Spleen (tissue), 11 donors: ENCODE measurements around the gene PLCH2. TPM values are rescaled to one million over a fixed set of nuclear protein-coding genes. Genes with fewer than 3 reads are reported as not detected.

Source experiments
- DNase-seq: peaks from one replicate; pipeline ENCODE4 v3.0.0-alpha.2; 2020
- H3K27ac ChIP-seq, 8 donors: fragments of 200-600 bp; sonication (generic) in 7 of 8; 1 replicate in 4 of 8; 2 replicates in 4 of 8; pipeline versions ENCODE4 v1.5.0 to v1.8.0; 2016 to 2021; ENCODE audit warnings: inconsistent platforms in 4 of 8, mild to moderate bottlenecking in 4 of 8, moderate library complexity in 1 of 8
- H3K27me3 ChIP-seq, 7 donors: fragments of 200-600 bp; sonication (generic) in 6 of 7; replicated peaks in 1 of 7; 1 replicate in 4 of 7; 2 replicates in 3 of 7; pipeline versions ENCODE4 v1.5.0 to v1.8.0; 2016 to 2021; ENCODE audit warnings: inconsistent platforms in 3 of 7, mild to moderate bottlenecking in 1 of 7
- H3K36me3 ChIP-seq, 6 donors: fragments of 200-600 bp; sonication (generic) in 5 of 6; 1 replicate in 4 of 6; 2 replicates in 2 of 6; pipeline versions ENCODE4 v1.5.0 to v1.8.0; 2016 to 2021; ENCODE audit warnings: inconsistent platforms in 2 of 6
- H3K4me1 ChIP-seq, 6 donors: fragments of 200-600 bp; sonication (generic) in 5 of 6; 1 replicate in 3 of 6; 2 replicates in 3 of 6; pipeline versions ENCODE4 v1.5.0 to v1.8.0; 2016 to 2021; ENCODE audit warnings: inconsistent platforms in 3 of 6
- H3K4me3 ChIP-seq, 8 donors: fragments of 200-600 bp; sonication (generic) in 7 of 8; 1 replicate in 4 of 8; 2 replicates in 4 of 8; pipeline versions ENCODE4 v1.5.0 to v1.8.0; 2016 to 2021; ENCODE audit warnings: inconsistent platforms in 4 of 8, mild to moderate bottlenecking in 4 of 8, moderate library complexity in 2 of 8
- H3K9me3 ChIP-seq, 8 donors: fragments of 200-600 bp; sonication (generic) in 7 of 8; 1 replicate in 4 of 8; 2 replicates in 4 of 8; pipeline versions ENCODE4 v1.5.0 to v1.8.0; 2016 to 2021; ENCODE audit warnings: inconsistent platforms in 4 of 8
- POLR2A ChIP-seq, 3 donors: fragments of 450-650 bp; IDR thresholded peaks; one replicate each; pipeline ENCODE4 v1.5.1; 2017; ENCODE audit warnings: antibody characterized with exemption in 3 of 3, mild to moderate bottlenecking in 1 of 3
- POLR2AphosphoS5 ChIP-seq, 3 donors: sonication (generic); formaldehyde crosslinking; IDR thresholded peaks; one replicate each; pipeline ENCODE4 v1.5.1; 2017; ENCODE audit warnings: antibody characterized with exemption in 3 of 3
- WGBS, 5 donors: extraction: QIAGEN DNeasy Blood & Tissue Kit in 3 of 5; methylation state at CpG; one replicate each; pipeline versions ENCODE4 v1.1.5 to v1.1.7; 2013 to 2018; 5-methylcytosine and 5-hydroxymethylcytosine counted together
- intact Hi-C: fragments of 100-400 bp; cut with DNase I; formaldehyde crosslinking; loops from one replicate; pipeline ENCODE4 v1.15.0; 2023; ENCODE audit warnings: low total_unique reads
- polyA plus RNA-seq, 3 donors: library from polyadenylated mRNA; stranded (reverse); fragments of 200-250 nt; gene quantifications; one replicate each; pipeline ENCODE4 v1.2.1, GENCODE V29; 2013
- total RNA-seq, 7 donors: library from RNA; depleted of rRNA in 3 of 7; stranded (reverse); fragments of >200 nt in 3 of 7; fragmentation: NEBNext Ultra II Directional in 4 of 7; extraction: Animal tissue kit (Norgen Biotek cat#: 25700) in 4 of 7; gene quantifications; one replicate each; pipeline versions ENCODE4 v1.1.0 to v1.2.1, GENCODE V29; 2016 to 2021
- TF ChIP-seq, protein P1 (sequence below), 11 experiments: fragments of 200-600 bp in 7 of 11; fragments of 450-650 bp in 4 of 11; sonication (generic) in 4 of 11; IDR thresholded peaks in 8 of 11; conservative IDR thresholded peaks in 3 of 11; 1 replicate in 7 of 11; 2 replicates in 4 of 11; pipeline versions ENCODE4 v1.4.0 to v1.8.0; 2016 to 2021; ENCODE audit warnings: antibody characterized with exemption in 11 of 11, inconsistent platforms in 4 of 11, mild to moderate bottlenecking in 1 of 11
- donor health status: healthy with polysubstance abuse.
- donor health status: DM: no; HTN: no; CAD: no; lungs with moderate emphysema.
- donor health status: DM: no; HTN: no; CAD: no.
- donor health status: Bipolar disorder and iron deficiency.
- donor health status: healthy.
- donor health status: DM: no; HTN: no; CAD: no.
- donor health status: DM: yes; HTN: yes; CAD: no.

Gene PLCH2
- total and polyA plus RNA-seq, 10 donors: 2.2 to 21.0 (median 8.9) TPM

DNA sequence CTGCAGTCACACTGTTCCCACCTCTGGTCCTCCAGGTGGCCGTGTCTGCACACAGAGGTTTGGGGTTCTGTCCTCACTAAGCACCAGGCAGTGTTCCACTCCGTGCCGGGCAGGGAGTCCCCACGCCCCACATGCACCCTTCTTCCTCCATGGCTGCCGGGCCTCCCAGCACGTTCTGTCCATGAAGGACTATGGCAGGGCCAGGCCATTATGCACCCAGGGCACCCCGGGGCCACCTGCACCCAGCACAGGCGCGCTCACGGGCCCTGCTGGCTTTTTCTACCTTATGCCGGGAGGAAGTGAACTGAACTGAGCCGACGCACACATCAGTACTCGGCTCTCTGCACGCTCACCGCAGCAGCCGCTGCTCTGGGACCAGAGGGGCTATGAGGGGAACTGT lies 40.0 kb downstream of the PLCH2 start:
- H3K4me3 ChIP-seq: no peak overlapping the region
- DNase-seq: no peak
- no peaks in the 10 kb centered on the region for H3K9me3 ChIP-seq
- H3K27me3 ChIP-seq: no peaks in the 10 kb centered on the region
- 94 to 97% (median 95%) methylated on average over 16 to 17 of the region's 17 CpGs for WGBS, 5 donors
- peaks cover 0 to 15% (median 8%) of the 10 kb centered on the region in 6 donors for H3K4me1 ChIP-seq
- intact Hi-C loops: no loop called here
- TF ChIP-seq, protein P1, sequence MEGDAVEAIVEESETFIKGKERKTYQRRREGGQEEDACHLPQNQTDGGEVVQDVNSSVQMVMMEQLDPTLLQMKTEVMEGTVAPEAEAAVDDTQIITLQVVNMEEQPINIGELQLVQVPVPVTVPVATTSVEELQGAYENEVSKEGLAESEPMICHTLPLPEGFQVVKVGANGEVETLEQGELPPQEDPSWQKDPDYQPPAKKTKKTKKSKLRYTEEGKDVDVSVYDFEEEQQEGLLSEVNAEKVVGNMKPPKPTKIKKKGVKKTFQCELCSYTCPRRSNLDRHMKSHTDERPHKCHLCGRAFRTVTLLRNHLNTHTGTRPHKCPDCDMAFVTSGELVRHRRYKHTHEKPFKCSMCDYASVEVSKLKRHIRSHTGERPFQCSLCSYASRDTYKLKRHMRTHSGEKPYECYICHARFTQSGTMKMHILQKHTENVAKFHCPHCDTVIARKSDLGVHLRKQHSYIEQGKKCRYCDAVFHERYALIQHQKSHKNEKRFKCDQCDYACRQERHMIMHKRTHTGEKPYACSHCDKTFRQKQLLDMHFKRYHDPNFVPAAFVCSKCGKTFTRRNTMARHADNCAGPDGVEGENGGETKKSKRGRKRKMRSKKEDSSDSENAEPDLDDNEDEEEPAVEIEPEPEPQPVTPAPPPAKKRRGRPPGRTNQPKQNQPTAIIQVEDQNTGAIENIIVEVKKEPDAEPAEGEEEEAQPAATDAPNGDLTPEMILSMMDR (IDR thresholded peaks at IDR 0.05 in 8 of 11, conservative IDR thresholded peaks at IDR 0.05 in 3 of 11): no peak
- peak in 1 of 3 donors; percentile 28 for TF ChIP-seq POLR2AphosphoS5 (IDR thresholded peaks at IDR 0.05)
- H3K36me3 ChIP-seq: peaks cover 0 to 100% (median 98%) of the 10 kb centered on the region in 6 donors
- H3K27ac ChIP-seq: no peak overlapping the region

DNA sequence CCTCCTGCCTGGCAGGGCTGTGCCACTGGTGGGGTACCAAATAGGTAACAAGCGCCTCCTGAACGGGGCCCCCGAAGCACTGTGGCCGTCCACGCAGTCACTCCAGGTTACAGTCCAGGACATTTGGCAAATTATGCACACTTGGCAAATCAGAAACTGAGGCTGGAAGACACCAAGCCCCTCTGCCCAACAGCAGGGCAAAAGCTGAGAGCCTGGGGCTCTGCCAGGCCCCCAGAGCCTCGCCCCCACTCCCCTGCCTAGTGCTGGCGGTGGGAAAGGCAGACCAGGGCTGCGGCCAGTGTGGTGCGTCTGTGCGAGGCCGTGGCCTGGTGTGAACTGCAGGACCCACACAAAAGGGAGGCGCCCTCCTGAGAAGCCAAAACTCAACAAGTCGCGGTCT lies 40.9 kb downstream of the PLCH2 start:
- no peaks in the 10 kb centered on the region for H3K9me3 ChIP-seq
- WGBS, 5 donors: 95 to 97% (median 97%) methylated on average over 13 to 14 of the region's 14 CpGs
- intact Hi-C loops: no loop called here
- H3K36me3 ChIP-seq: peaks cover 0 to 100% (median 97%) of the 10 kb centered on the region in 6 donors
- H3K27me3 ChIP-seq: no peaks in the 10 kb centered on the region
- peaks cover 0 to 20% (median 10%) of the 10 kb centered on the region in 6 donors for H3K4me1 ChIP-seq
- TF ChIP-seq POLR2A (IDR thresholded peaks at IDR 0.05) (no peak), POLR2AphosphoS5 (IDR thresholded peaks at IDR 0.05) (no peak)
- TF ChIP-seq, protein P1 (IDR thresholded peaks at IDR 0.05 in 8 of 11, conservative IDR thresholded peaks at IDR 0.05 in 3 of 11): no peak
- H3K27ac ChIP-seq: no peak overlapping the region
- no peak for DNase-seq
- H3K4me3 ChIP-seq: no peak overlapping the region

DNA sequence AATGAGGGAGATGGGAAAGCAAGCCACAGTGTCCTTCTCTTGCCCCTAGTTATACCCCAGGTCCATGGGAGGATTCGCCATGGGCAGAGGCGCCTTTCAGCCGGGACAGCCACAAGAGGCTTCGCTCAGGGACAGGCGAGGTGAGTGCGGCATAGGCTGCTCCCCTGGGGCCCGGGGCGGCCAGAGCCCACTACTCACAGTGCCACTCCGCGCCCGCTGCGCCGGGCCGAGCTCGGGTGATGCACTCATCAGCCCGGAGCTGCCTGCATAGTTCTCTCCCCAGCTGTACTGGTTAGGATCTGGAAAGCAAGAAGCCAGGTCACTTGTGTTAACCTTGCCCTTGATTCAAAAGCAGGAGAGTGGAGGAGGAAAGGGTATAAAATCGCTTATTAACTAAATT lies 41.9 kb downstream of the PLCH2 start:
- intact Hi-C loops: no loop called here
- H3K27me3 ChIP-seq: no peaks in the 10 kb centered on the region
- no peak for DNase-seq
- H3K9me3 ChIP-seq: no peaks in the 10 kb centered on the region
- H3K27ac ChIP-seq: no peak overlapping the region
- peaks cover under 1 to 25% (median 14%) of the 10 kb centered on the region in 6 donors for H3K4me1 ChIP-seq
- no peak overlapping the region for H3K4me3 ChIP-seq
- whole genome bisulfite sequencing, 5 donors: 89 to 98% (median 96%) methylated on average over 12 to 17 of the region's 17 CpGs
- TF ChIP-seq POLR2AphosphoS5 (IDR thresholded peaks at IDR 0.05) (no peak), POLR2A (IDR thresholded peaks at IDR 0.05) (no peak)
- TF ChIP-seq, protein P1 (IDR thresholded peaks at IDR 0.05 in 8 of 11, conservative IDR thresholded peaks at IDR 0.05 in 3 of 11): no peak
- H3K36me3 ChIP-seq: peaks cover 0 to 96% (median 87%) of the 10 kb centered on the region in 6 donors

DNA sequence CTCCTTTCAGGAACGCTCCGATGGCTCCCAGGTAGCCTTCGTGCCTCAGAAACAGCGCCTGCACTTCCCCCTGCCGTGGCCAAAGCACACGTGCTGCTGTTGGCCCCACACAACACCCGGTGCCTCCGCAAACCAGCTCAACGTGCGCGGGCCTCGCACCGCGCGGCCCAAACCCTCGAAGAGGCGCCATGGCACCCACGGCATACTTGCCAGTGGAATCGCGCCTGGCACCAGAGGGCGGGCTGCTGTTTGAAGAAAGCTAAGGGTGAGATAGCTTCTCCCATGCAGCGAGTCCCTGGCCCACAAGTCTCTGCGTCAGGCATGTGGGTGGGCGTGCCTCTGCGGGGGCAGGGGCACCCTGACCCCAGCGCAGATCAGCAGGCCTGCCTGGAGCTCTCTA lies 42.4 kb downstream of the PLCH2 start:
- Histone ChIP-seq H3K36me3 (peaks cover 0 to 91% (median 81%) of the 10 kb centered on the region in 6 donors), H3K4me1 (peaks cover 5 to 31% (median 19%) of the 10 kb centered on the region in 6 donors), H3K27ac (no peak overlapping the region), H3K9me3 (no peaks in the 10 kb centered on the region), H3K4me3 (no peak overlapping the region), H3K27me3 (no peaks in the 10 kb centered on the region)
- intact Hi-C loops: no loop called here
- no peak for DNase-seq
- 93 to 96% (median 96%) methylated on average over 20 to 26 of the region's 26 CpGs for WGBS, 5 donors
- TF ChIP-seq POLR2AphosphoS5 (IDR thresholded peaks at IDR 0.05): peak in 1 of 3 donors; percentile 5
- no peak for TF ChIP-seq POLR2A (IDR thresholded peaks at IDR 0.05)
- TF ChIP-seq, protein P1 (IDR thresholded peaks at IDR 0.05 in 8 of 11, conservative IDR thresholded peaks at IDR 0.05 in 3 of 11): no peak
